Left lung (tissue), 10 donors: ENCODE data around the gene SLK. TPM values are rescaled to one million over a fixed set of nuclear protein-coding genes. Genes with fewer than 3 reads are reported as not detected.
A peak's percentile ranks its signal among the peaks of the same experiment; 100 is the strongest.

Experiments used
- ATAC-seq: fragments of 200-7000 bp; cut with Tn5 transposase; one replicate; pipeline ENCODE4 v1.9.1; 2020; ENCODE audit warnings: moderate library complexity
- DNase-seq, 4 donors: peaks; one replicate each; pipeline ENCODE4 v3.0.0-alpha.2; 2013 to 2020
- H3K27ac ChIP-seq, 2 donors: fragments of 200-600 bp; sonication (generic) in 1 of 2; one replicate each; pipeline versions ENCODE4 v1.5.0 to v1.8.0; 2020 to 2021
- H3K27me3 ChIP-seq, 2 donors: fragments of 200-600 bp; sonication (generic) in 1 of 2; one replicate each; pipeline versions ENCODE4 v1.5.0 to v1.8.0; 2020 to 2021
- H3K36me3 ChIP-seq, 2 donors: fragments of 200-600 bp; sonication (generic) in 1 of 2; one replicate each; pipeline versions ENCODE4 v1.5.0 to v1.8.0; 2020 to 2021
- H3K4me1 ChIP-seq, 2 donors: fragments of 200-600 bp; one replicate each; pipeline ENCODE4 v1.8.0; 2021
- H3K4me3 ChIP-seq, 2 donors: fragments of 200-600 bp; sonication (generic) in 1 of 2; one replicate each; pipeline versions ENCODE4 v1.5.0 to v1.8.0; 2020 to 2021; ENCODE audit warnings: mild to moderate bottlenecking in 1 of 2
- H3K9me3 ChIP-seq, 2 donors: fragments of 200-600 bp; sonication (generic) in 1 of 2; one replicate each; pipeline versions ENCODE4 v1.5.0 to v1.8.0; 2020 to 2021
- intact Hi-C, 2 donors: fragments of 100-400 bp; cut with DNase I; formaldehyde crosslinking; loops; one replicate each; pipeline versions ENCODE4 v1.11.2 to v1.14.2; 2022
- microRNA-seq, 2 donors: library from miRNA; unstranded; fragments of <30 nt; microRNA quantifications; one replicate each; pipeline ENCODE4, GENCODE V29; 2019
- polyA plus RNA-seq, 6 donors: library from polyadenylated mRNA; unstranded; fragments of 120-200 nt; gene quantifications; one replicate each; pipeline ENCODE4 v1.2.1, GENCODE V29; 2013; ENCODE audit not compliant: insufficient read length in 6 of 6
- total RNA-seq, 2 donors: library from RNA; stranded (reverse); fragmentation: NEBNext Ultra II Directional; extraction: Animal tissue kit (Norgen Biotek cat#: 25700); gene quantifications; one replicate each; pipeline ENCODE4 v1.2.1, GENCODE V29; 2021
- TF ChIP-seq, protein P1 (sequence below), 2 donors: fragments of 200-600 bp; sonication (generic) in 1 of 2; IDR thresholded peaks; one replicate each; pipeline versions ENCODE4 v1.5.0 to v1.8.0; 2021; ENCODE audit warnings: antibody characterized with exemption in 2 of 2
- donor health status: DM: no; HTN: yes; CAD: no.
- donor health status: DM: no; HTN: no; CAD: no.

SLK gene
- total and polyA plus RNA-seq, 8 donors = 52.1 to 68.1 (median 63.2) TPM

DNA sequence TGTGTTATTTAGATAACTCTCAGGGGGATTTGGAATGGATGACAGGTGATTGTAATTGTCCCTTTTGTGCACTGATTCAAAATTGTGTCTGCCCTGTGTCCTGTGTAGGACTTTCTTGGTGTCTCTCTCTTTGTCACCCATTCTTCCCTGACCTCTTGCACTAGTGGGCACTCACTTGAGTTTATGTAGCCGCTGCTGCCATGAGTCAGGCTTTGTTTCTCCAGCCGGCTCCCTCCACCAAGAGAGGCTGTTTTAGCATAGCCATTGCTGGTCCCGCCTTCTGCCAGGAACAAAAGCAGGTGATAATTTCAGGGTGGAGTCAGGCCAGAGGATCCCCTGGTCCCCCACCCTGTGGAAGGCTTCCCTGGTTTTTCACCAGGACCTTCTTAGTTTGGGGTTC lies 110.3 kb downstream of the SLK start:
- intact Hi-C loops = no loop called here
- Histone ChIP-seq H3K4me3 (no peak overlapping the region), H3K27ac (peak overlapping the region in 1 of 2 donors; percentile 42), H3K27me3 (peaks cover 0 to 3% of the 10 kb centered on the region in 2 donors), H3K4me1 (no peaks in the 10 kb centered on the region), H3K36me3 (no peaks in the 10 kb centered on the region), H3K9me3 (no peaks in the 10 kb centered on the region)
- ATAC-seq = no peak
- TF ChIP-seq, protein P1, sequence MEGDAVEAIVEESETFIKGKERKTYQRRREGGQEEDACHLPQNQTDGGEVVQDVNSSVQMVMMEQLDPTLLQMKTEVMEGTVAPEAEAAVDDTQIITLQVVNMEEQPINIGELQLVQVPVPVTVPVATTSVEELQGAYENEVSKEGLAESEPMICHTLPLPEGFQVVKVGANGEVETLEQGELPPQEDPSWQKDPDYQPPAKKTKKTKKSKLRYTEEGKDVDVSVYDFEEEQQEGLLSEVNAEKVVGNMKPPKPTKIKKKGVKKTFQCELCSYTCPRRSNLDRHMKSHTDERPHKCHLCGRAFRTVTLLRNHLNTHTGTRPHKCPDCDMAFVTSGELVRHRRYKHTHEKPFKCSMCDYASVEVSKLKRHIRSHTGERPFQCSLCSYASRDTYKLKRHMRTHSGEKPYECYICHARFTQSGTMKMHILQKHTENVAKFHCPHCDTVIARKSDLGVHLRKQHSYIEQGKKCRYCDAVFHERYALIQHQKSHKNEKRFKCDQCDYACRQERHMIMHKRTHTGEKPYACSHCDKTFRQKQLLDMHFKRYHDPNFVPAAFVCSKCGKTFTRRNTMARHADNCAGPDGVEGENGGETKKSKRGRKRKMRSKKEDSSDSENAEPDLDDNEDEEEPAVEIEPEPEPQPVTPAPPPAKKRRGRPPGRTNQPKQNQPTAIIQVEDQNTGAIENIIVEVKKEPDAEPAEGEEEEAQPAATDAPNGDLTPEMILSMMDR (IDR thresholded peaks at IDR 0.05) = no peak
- DNase-seq = no peak

DNA sequence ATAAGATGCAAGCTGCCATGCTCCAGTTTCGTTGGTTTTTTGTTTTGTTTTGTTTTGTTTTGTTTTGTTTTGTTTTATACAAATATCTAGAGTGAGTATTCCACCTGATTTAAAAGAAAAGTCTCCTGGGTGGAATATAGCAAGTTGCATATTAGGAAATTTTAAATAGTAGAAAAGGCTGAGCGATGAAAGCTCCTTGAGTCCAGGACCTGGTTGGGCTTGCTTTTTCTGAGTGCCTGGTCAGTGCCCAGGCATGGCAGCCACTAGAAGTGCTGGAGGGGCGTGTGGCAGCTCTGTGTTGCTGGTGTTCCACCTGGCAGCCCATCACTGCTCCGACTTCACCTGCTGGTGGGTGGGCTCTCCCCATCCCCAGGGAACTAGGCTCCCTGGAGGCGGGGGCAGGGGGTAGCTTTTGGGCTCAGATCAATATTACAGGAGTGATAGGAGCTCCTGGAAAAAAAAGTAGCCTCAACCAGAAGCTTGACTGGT lies 110.8 kb downstream of the SLK start:
- no peaks in the 10 kb centered on the region for H3K36me3 ChIP-seq
- H3K27me3 ChIP-seq = peaks cover 0 to 3% of the 10 kb centered on the region in 2 donors
- H3K4me1 ChIP-seq = no peaks in the 10 kb centered on the region
- peak overlapping the region in 1 of 2 donors; percentile 42 for H3K27ac ChIP-seq
- intact Hi-C loops = no loop called here
- ATAC-seq (no peak), DNase-seq (no peak)
- TF ChIP-seq, protein P1 (IDR thresholded peaks at IDR 0.05) = no peak
- H3K4me3 ChIP-seq = no peak overlapping the region
- H3K9me3 ChIP-seq = no peaks in the 10 kb centered on the region

Small RNA genes within 50 kb of the gene (microRNA-seq; reads per million reads assigned to microRNA genes)
- gene MIR936 = 0 reads per million in 2 donors

Other genes with a start within 250 kb of the SLK start
- gene SH3PXD2A, start 111.6 kb upstream of the SLK start, total RNA-seq = 10 to 100 TPM; 44.8 to 90.7 TPM
- gene SH3PXD2A, start 111.6 kb upstream of the SLK start, polyA plus RNA-seq = 100 to 1,000 TPM in 1 of 6 donors, 10 to 100 TPM in 5; 83.2 to 117 (median 92.8) TPM
- gene STN1, start 49.0 kb upstream of the SLK start, total RNA-seq = 10 to 100 TPM; 44.8 to 62.8 TPM
- 10 to 100 TPM; 26.3 to 30.1 (median 29.1) TPM for gene STN1, start 49.0 kb upstream of the SLK start, polyA plus RNA-seq
- 10 to 100 TPM in 1 of 2 donors, 1 to 10 TPM in 1; 2.1 to 43.4 TPM for gene COL17A1, start 118.7 kb downstream of the SLK start, total RNA-seq
- gene COL17A1, start 118.7 kb downstream of the SLK start, polyA plus RNA-seq = under 1 TPM; 0.32 to 0.94 (median 0.62) TPM
- gene SFR1, start 155.0 kb downstream of the SLK start, total RNA-seq = 1 to 10 TPM; 9.2 to 9.3 TPM
- 10 to 100 TPM in 4 of 6 donors, 1 to 10 TPM in 2; 9.2 to 11.3 (median 10.7) TPM for gene SFR1, start 155.0 kb downstream of the SLK start, polyA plus RNA-seq